ENCODE measurements around the gene RBM42.
"Not testable (repeated sequence)": the region's sequence is repeated elsewhere in the genome, so short reads cannot be mapped to it uniquely, and the experiment has no call there.

Gene RBM42

DNA sequence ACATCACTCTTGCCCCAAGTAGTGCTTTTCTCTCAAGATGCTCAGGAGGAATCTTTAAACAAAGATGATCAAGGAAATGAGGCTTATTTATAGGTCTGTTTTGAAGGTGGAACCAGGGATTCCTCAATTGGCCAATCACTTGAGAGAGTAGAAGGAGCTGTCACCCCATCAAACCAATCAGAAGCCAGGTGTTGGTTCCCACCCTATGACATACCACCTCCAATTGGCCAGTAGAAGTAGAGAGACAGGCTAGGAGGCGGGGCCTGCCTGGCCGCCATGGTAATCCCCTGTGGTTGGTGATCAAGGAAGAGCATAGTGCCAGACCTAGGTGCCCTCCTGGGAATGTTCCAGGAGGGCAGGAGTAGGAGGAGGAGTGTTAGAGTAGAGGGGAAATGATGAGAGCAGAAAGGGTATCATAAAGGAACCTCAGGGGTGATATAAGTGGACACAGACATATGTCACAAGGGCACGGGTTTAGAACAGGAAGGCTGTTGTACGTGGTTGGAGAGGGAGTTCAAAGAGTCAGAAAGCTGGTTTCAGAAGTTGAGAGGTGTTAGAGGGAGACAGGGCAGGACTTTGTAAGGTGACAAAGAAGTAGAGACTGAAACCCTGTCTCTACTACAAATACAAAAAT, 32.4 kb upstream of the RBM42 start:
- H4K8ac ChIP-seq (ENCODE audit: low read depth, low read length), result no peak overlapping the region
- no peak overlapping the region for H3K18ac ChIP-seq (ENCODE audit: low read length)
- no peak overlapping the region for H3K23ac ChIP-seq (ENCODE audit: low read length)
- no peak for DNase-seq
- WGBS (ENCODE audit: extremely low coverage, insufficient coverage, insufficient read length), result no CpG with 5 or more reads among the region's 4 CpGs
- no peak overlapping the region for H3K14ac ChIP-seq (ENCODE audit: low read length)
- no peaks in the 10 kb centered on the region for H3K27me3 ChIP-seq (ENCODE audit: insufficient read depth, low read length)
- H3K9me3 ChIP-seq (ENCODE audit: insufficient read depth, low read depth, low read length), result no peaks in the 10 kb centered on the region
- H2BK12ac ChIP-seq (ENCODE audit: low read length), result no peak overlapping the region
- no peak overlapping the region for H3K27ac ChIP-seq (ENCODE audit: low read depth, low read length)
- H3K4me3 ChIP-seq (ENCODE audit: low read depth, low read length), result no peak overlapping the region
- no peak overlapping the region for H4K12ac ChIP-seq (ENCODE audit: low read depth, low read length)
- H4K91ac ChIP-seq (ENCODE audit: low read depth, low read length), result no peak overlapping the region
- no peaks in the 10 kb centered on the region for H3K36me3 ChIP-seq (ENCODE audit: control insufficient read depth in 1 of 2, insufficient read depth in 2 of 2, low read length in 2 of 2)
- H3K79me1 ChIP-seq (ENCODE audit: low read length), result no peaks in the 10 kb centered on the region
- no peak overlapping the region for H2BK120ac ChIP-seq (ENCODE audit: insufficient read depth, low read length, poor library complexity)
- H3K4ac ChIP-seq (ENCODE audit: low read depth, low read length), result no peak overlapping the region
- no peak overlapping the region for H2AK5ac ChIP-seq (ENCODE audit: low read length)
- no peaks in the 10 kb centered on the region for H3K4me1 ChIP-seq (ENCODE audit: control insufficient read depth in 1 of 2, insufficient read depth in 2 of 2, low read length in 2 of 2)
- no peaks in the 10 kb centered on the region for H3K79me2 ChIP-seq (ENCODE audit: control insufficient read depth, insufficient read depth, low read length, poor library complexity)
- H3K9ac ChIP-seq (ENCODE audit: low read length), result no peak overlapping the region
- no peak overlapping the region for H2AFZ ChIP-seq (ENCODE audit: insufficient read depth, low read length, poor library complexity)
- no peak overlapping the region for H2BK5ac ChIP-seq (ENCODE audit: low read depth, low read length, poor library complexity)
- H3K4me2 ChIP-seq (ENCODE audit: low read length), result no peak overlapping the region

DNA sequence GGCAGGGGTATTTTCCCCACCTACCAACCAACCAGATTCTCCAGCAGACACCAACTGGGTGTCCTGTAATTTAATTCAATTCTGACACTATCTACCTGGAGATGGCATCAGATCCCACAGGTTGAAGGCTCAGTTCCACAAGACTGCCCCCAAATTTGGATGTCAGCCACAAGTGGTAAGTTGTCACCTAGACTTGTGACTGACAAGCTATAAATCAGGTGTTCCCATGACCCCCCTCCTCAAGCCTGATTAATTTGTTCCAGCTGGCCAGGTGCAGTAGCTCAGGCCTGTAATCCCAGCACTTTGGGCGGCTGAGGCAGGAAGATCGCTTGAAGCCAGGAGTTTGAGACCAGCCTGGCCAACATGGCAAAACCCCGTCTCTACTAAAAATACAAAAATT, 26.9 kb upstream of the RBM42 start:
- no peak overlapping the region for H3K4ac ChIP-seq (ENCODE audit: low read depth, low read length)
- H3K18ac ChIP-seq (ENCODE audit: low read length), result no peak overlapping the region
- no peak for DNase-seq
- no peaks in the 10 kb centered on the region for H3K79me2 ChIP-seq (ENCODE audit: control insufficient read depth, insufficient read depth, low read length, poor library complexity)
- no peak overlapping the region for H4K91ac ChIP-seq (ENCODE audit: low read depth, low read length)
- no peaks in the 10 kb centered on the region for H3K36me3 ChIP-seq (ENCODE audit: control insufficient read depth in 1 of 2, insufficient read depth in 2 of 2, low read length in 2 of 2)
- no peak overlapping the region for H4K12ac ChIP-seq (ENCODE audit: low read depth, low read length)
- H2AK5ac ChIP-seq (ENCODE audit: low read length), result no peak overlapping the region
- no peak overlapping the region for H2BK12ac ChIP-seq (ENCODE audit: low read length)
- H3K4me3 ChIP-seq (ENCODE audit: low read depth, low read length), result no peak overlapping the region
- no peak overlapping the region for H3K23ac ChIP-seq (ENCODE audit: low read length)
- H3K79me1 ChIP-seq (ENCODE audit: low read length), result no peaks in the 10 kb centered on the region
- H3K27me3 ChIP-seq (ENCODE audit: insufficient read depth, low read length), result no peaks in the 10 kb centered on the region
- WGBS (ENCODE audit: extremely low coverage, insufficient coverage, insufficient read length), result no CpG with 5 or more reads among the region's 3 CpGs
- H3K14ac ChIP-seq (ENCODE audit: low read length), result no peak overlapping the region
- no peak overlapping the region for H3K9ac ChIP-seq (ENCODE audit: low read length)
- no peak overlapping the region for H2BK5ac ChIP-seq (ENCODE audit: low read depth, low read length, poor library complexity)
- H2BK120ac ChIP-seq (ENCODE audit: insufficient read depth, low read length, poor library complexity), result no peak overlapping the region
- H3K4me2 ChIP-seq (ENCODE audit: low read length), result no peak overlapping the region
- no peak overlapping the region for H2AFZ ChIP-seq (ENCODE audit: insufficient read depth, low read length, poor library complexity)
- no peak overlapping the region for H3K27ac ChIP-seq (ENCODE audit: low read depth, low read length)
- peaks cover 4% of the 10 kb centered on the region for H3K9me3 ChIP-seq (ENCODE audit: insufficient read depth, low read depth, low read length)
- peaks cover 0 to 2% of the 10 kb centered on the region in 2 experiments for H3K4me1 ChIP-seq (ENCODE audit: control insufficient read depth in 1 of 2, insufficient read depth in 2 of 2, low read length in 2 of 2)
- no peak overlapping the region for H4K8ac ChIP-seq (ENCODE audit: low read depth, low read length)

DNA sequence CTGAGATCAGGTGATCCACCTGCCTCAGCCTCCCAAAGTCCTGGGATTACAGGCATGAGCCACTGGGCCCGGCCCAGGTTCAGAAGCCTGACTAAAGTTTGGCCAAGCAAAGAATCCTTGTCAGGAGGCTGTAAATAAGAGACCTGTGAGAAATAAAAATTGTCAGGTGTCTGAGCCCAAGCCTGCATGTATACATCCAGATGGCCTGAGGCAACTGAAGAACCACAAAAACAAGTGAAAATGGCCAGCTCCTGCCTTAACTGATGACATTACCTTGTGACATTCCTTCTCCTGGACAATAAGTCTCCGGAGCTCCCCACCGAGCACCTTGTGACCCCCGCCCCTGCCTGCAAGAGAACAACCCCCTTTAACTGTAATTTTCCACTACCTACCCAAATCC, 24.4 kb upstream of the RBM42 start:
- H3K9me3 ChIP-seq (ENCODE audit: insufficient read depth, low read depth, low read length); H3K4me3 ChIP-seq (ENCODE audit: low read depth, low read length); H3K27ac ChIP-seq (ENCODE audit: low read depth, low read length); H4K8ac ChIP-seq (ENCODE audit: low read depth, low read length); H3K4ac ChIP-seq (ENCODE audit: low read depth, low read length); H3K4me1 ChIP-seq (ENCODE audit: control insufficient read depth in 1 of 2, insufficient read depth in 2 of 2, low read length in 2 of 2); H3K36me3 ChIP-seq (ENCODE audit: control insufficient read depth in 1 of 2, insufficient read depth in 2 of 2, low read length in 2 of 2); H3K14ac ChIP-seq (ENCODE audit: low read length); H3K4me2 ChIP-seq (ENCODE audit: low read length); H2AK5ac ChIP-seq (ENCODE audit: low read length); DNase-seq; H2BK120ac ChIP-seq (ENCODE audit: insufficient read depth, low read length, poor library complexity); H3K18ac ChIP-seq (ENCODE audit: low read length); H4K12ac ChIP-seq (ENCODE audit: low read depth, low read length); H2AFZ ChIP-seq (ENCODE audit: insufficient read depth, low read length, poor library complexity); H3K9ac ChIP-seq (ENCODE audit: low read length); H3K27me3 ChIP-seq (ENCODE audit: insufficient read depth, low read length); H2BK12ac ChIP-seq (ENCODE audit: low read length); H4K91ac ChIP-seq (ENCODE audit: low read depth, low read length); H3K79me1 ChIP-seq (ENCODE audit: low read length); H2BK5ac ChIP-seq (ENCODE audit: low read depth, low read length, poor library complexity); H3K79me2 ChIP-seq (ENCODE audit: control insufficient read depth, insufficient read depth, low read length, poor library complexity); H3K23ac ChIP-seq (ENCODE audit: low read length): not testable (repeated sequence)
- WGBS (ENCODE audit: extremely low coverage, insufficient coverage, insufficient read length), result no CpG with 5 or more reads among the region's 4 CpGs

DNA sequence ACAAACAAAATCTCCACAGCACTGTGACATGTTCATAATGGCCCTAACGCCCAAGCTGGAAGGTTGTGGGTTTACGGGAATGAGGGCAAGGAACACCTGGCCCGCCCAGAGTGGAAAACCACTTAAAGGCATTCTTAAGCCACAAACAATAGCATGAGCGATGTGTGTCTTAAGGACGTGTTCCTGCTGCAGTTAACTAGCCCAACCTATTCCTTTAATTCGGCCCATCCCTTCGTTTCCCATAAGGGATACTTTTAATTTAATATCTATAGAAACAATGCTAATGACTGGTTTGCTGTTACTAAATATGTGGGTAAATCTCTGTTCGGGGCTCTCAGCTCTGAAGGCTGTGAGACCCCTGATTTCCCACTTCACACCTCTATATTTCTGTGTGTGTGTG, 21.7 kb upstream of the RBM42 start:
- WGBS (ENCODE audit: extremely low coverage, insufficient coverage, insufficient read length), result no CpG with 5 or more reads among the region's 8 CpGs

More for the DNA sequence above, 21.7 kb upstream of the RBM42 start:
- H4K12ac ChIP-seq (ENCODE audit: low read depth, low read length); H3K9ac ChIP-seq (ENCODE audit: low read length); H2AK5ac ChIP-seq (ENCODE audit: low read length); H4K91ac ChIP-seq (ENCODE audit: low read depth, low read length); H2BK120ac ChIP-seq (ENCODE audit: insufficient read depth, low read length, poor library complexity); H3K4me1 ChIP-seq (ENCODE audit: control insufficient read depth in 1 of 2, insufficient read depth in 2 of 2, low read length in 2 of 2); H4K8ac ChIP-seq (ENCODE audit: low read depth, low read length); H3K23ac ChIP-seq (ENCODE audit: low read length); H3K27me3 ChIP-seq (ENCODE audit: insufficient read depth, low read length); H2BK5ac ChIP-seq (ENCODE audit: low read depth, low read length, poor library complexity); H2BK12ac ChIP-seq (ENCODE audit: low read length); DNase-seq; H3K4me3 ChIP-seq (ENCODE audit: low read depth, low read length); H3K4me2 ChIP-seq (ENCODE audit: low read length); H3K27ac ChIP-seq (ENCODE audit: low read depth, low read length); H2AFZ ChIP-seq (ENCODE audit: insufficient read depth, low read length, poor library complexity); H3K79me1 ChIP-seq (ENCODE audit: low read length); H3K14ac ChIP-seq (ENCODE audit: low read length); H3K18ac ChIP-seq (ENCODE audit: low read length); H3K36me3 ChIP-seq (ENCODE audit: control insufficient read depth in 1 of 2, insufficient read depth in 2 of 2, low read length in 2 of 2); H3K4ac ChIP-seq (ENCODE audit: low read depth, low read length); H3K79me2 ChIP-seq (ENCODE audit: control insufficient read depth, insufficient read depth, low read length, poor library complexity): not testable (repeated sequence)
- H3K9me3 ChIP-seq (ENCODE audit: insufficient read depth, low read depth, low read length), result peaks cover 12% of the 10 kb centered on the region
